ENCODE data around the gene SEMA5A. TPM values are rescaled to one million over a fixed set of nuclear protein-coding genes. Genes with fewer than 3 reads are reported as not detected.

The SEMA5A gene
- polyA plus RNA-seq, 1 donor (not counting 4 experiments of a cell fraction or from before 2014, with no cell fraction given), result 0.16 TPM

GRCh38 chr5:9034649-9035048 lies 511.2 kb downstream of the SEMA5A start:
- H3K4me2 ChIP-seq (ENCODE audit: control insufficient read depth, extremely low read depth, insufficient read depth, low read depth, low read length), result no peak overlapping the region
- dilution Hi-C loops (cut with MboI; ENCODE audit: extremely low pct_ligation_motif_present, low sequenced_read_pairs), result no loop called here

GRCh38 chr5:9033524-9033923 lies 512.4 kb downstream of the SEMA5A start:
- TF ChIP-seq CTCF (optimal IDR thresholded peaks at IDR 0.05 in 1 of 3, IDR thresholded peaks at IDR 0.05 in 1 of 3, conservative IDR thresholded peaks at IDR 0.05 in 1 of 3; ENCODE audit: extremely low read depth in 1 of 3, insufficient read depth in 2 of 3, low read length in 3 of 3) (no peak), EZH2 (IDR thresholded peaks at IDR 0.05; ENCODE audit: low read length) (no peak)
- no peak overlapping the region for H3K4me2 ChIP-seq (ENCODE audit: control insufficient read depth, extremely low read depth, insufficient read depth, low read depth, low read length)
- no peak overlapping the region for H3K27ac ChIP-seq (ENCODE audit: control insufficient read depth, insufficient read depth, low read length)
- H3K27me3 ChIP-seq (ENCODE audit: control insufficient read depth, extremely low read depth, insufficient read depth, low read length), result no peaks in the 10 kb centered on the region
- no peak for FAIRE-seq
- no peak overlapping the region for H3K4me3 ChIP-seq (ENCODE audit: control insufficient read depth in 2 of 3, extremely low read depth in 1 of 3, insufficient read depth in 2 of 3, low read depth in 1 of 3, low read length in 3 of 3)
- H3K36me3 ChIP-seq (ENCODE audit: control insufficient read depth in 2 of 2, extremely low read depth in 1 of 2, insufficient read depth in 2 of 2, low read length in 2 of 2), result no peaks in the 10 kb centered on the region
- no peaks in the 10 kb centered on the region for H3K9me3 ChIP-seq (ENCODE audit: control insufficient read depth, low read depth, low read length)
- dilution Hi-C loops (cut with MboI; ENCODE audit: extremely low pct_ligation_motif_present, low sequenced_read_pairs), result no loop called here
- H3K9me1 ChIP-seq (ENCODE audit: control insufficient read depth, extremely low read depth, insufficient read depth, low read length), result no peaks in the 10 kb centered on the region
- H3K9ac ChIP-seq (ENCODE audit: control insufficient read depth, extremely low read depth, insufficient read depth, low read length), result no peak overlapping the region
- no peak for DNase-seq (ENCODE audit: low read depth, low spot score)
- no peaks in the 10 kb centered on the region for H4K20me1 ChIP-seq (ENCODE audit: control insufficient read depth, extremely low read depth, insufficient read depth, low read length)
- H3K79me2 ChIP-seq (ENCODE audit: control insufficient read depth, insufficient read depth, low read length), result no peaks in the 10 kb centered on the region
- no peak overlapping the region for H2AFZ ChIP-seq (ENCODE audit: control insufficient read depth, low read length)
- peaks cover 6% of the 10 kb centered on the region for H3K4me1 ChIP-seq (ENCODE audit: control insufficient read depth, extremely low read depth, insufficient read depth, low read length)

More at GRCh38 chr5:9034649-9035048, 511.2 kb downstream of the SEMA5A start:
- Histone ChIP-seq H3K27ac (ENCODE audit: control insufficient read depth, insufficient read depth, low read length) (no peak overlapping the region), H3K9me1 (ENCODE audit: control insufficient read depth, extremely low read depth, insufficient read depth, low read length) (no peaks in the 10 kb centered on the region), H3K9me3 (ENCODE audit: control insufficient read depth, low read depth, low read length) (no peaks in the 10 kb centered on the region), H3K9ac (ENCODE audit: control insufficient read depth, extremely low read depth, insufficient read depth, low read length) (no peak overlapping the region), H3K27me3 (ENCODE audit: control insufficient read depth, extremely low read depth, insufficient read depth, low read length) (no peaks in the 10 kb centered on the region), H2AFZ (ENCODE audit: control insufficient read depth, low read length) (no peak overlapping the region), H3K4me1 (ENCODE audit: control insufficient read depth, extremely low read depth, insufficient read depth, low read length) (peaks cover 6% of the 10 kb centered on the region), H3K4me3 (ENCODE audit: control insufficient read depth in 2 of 3, extremely low read depth in 1 of 3, insufficient read depth in 2 of 3, low read depth in 1 of 3, low read length in 3 of 3) (no peak overlapping the region), H4K20me1 (ENCODE audit: control insufficient read depth, extremely low read depth, insufficient read depth, low read length) (no peaks in the 10 kb centered on the region), H3K79me2 (ENCODE audit: control insufficient read depth, insufficient read depth, low read length) (no peaks in the 10 kb centered on the region), H3K36me3 (ENCODE audit: control insufficient read depth in 2 of 2, extremely low read depth in 1 of 2, insufficient read depth in 2 of 2, low read length in 2 of 2) (no peaks in the 10 kb centered on the region)
- FAIRE-seq, result peak; percentile 70
- no peak for TF ChIP-seq CTCF (optimal IDR thresholded peaks at IDR 0.05 in 1 of 3, IDR thresholded peaks at IDR 0.05 in 1 of 3, conservative IDR thresholded peaks at IDR 0.05 in 1 of 3; ENCODE audit: extremely low read depth in 1 of 3, insufficient read depth in 2 of 3, low read length in 3 of 3)
- TF ChIP-seq EZH2 (IDR thresholded peaks at IDR 0.05; ENCODE audit: low read length), result no peak
- DNase-seq (ENCODE audit: low read depth, low spot score), result no peak

All from keratinocyte (primary cell).